DND-41 (cell line): Measurements from ENCODE around the gene XPR1.
A peak's percentile ranks its signal among the peaks of the same experiment; 100 is the strongest.

ENCODE experiments used
- ATAC-seq: fragments of 200-7000 bp; cut with Tn5 transposase; 3 replicates; pipeline ENCODE4 v1.9.1; 2021; ENCODE audit warnings: low read depth; ENCODE audit not compliant: insufficient read depth
- DNase-seq: peaks from one replicate; pipeline ENCODE4 v3.0.0-alpha.2; 2020
- H2AFZ ChIP-seq: 2 replicates; pipeline ENCODE4 v1.6.0; 2012; ENCODE audit warnings: low read depth, low read length
- H3K27ac ChIP-seq: 2 replicates; pipeline ENCODE4 v1.5.1; 2012; ENCODE audit warnings: low read length, inconsistent platforms
- H3K27me3 ChIP-seq: fragments of 200-600 bp; sonication (generic); 2 replicates; pipeline ENCODE4 v1.6.0; 2012; ENCODE audit warnings: low read length, mild to moderate bottlenecking, inconsistent platforms; ENCODE audit not compliant: insufficient read depth, poor library complexity
- H3K36me3 ChIP-seq: 2 replicates; pipeline ENCODE4 v1.5.1; 2012; ENCODE audit warnings: low read length, inconsistent platforms; ENCODE audit not compliant: insufficient read depth
- H3K4me1 ChIP-seq: 2 replicates; pipeline ENCODE4 v1.5.1; 2012; ENCODE audit warnings: mild to moderate bottlenecking, low read length; ENCODE audit not compliant: insufficient read depth
- H3K4me2 ChIP-seq: 2 replicates; pipeline ENCODE4 v1.6.0; 2012; ENCODE audit warnings: mild to moderate bottlenecking, moderate library complexity, low read length, inconsistent platforms; ENCODE audit not compliant: insufficient read depth
- H3K4me3 ChIP-seq, 2 experiments: fragments of 200-600 bp in 1 of 2; shearing (Covaris generic) in 1 of 2; 2 replicates each; pipeline ENCODE4 v1.5.1; 2012 to 2016; ENCODE audit warnings: inconsistent platforms in 2 of 2, low read length in 2 of 2, mild to moderate bottlenecking in 2 of 2, low read depth in 1 of 2, moderate library complexity in 1 of 2
- H3K79me2 ChIP-seq: 2 replicates; pipeline ENCODE4 v1.6.0; 2012; ENCODE audit warnings: low read length, inconsistent platforms; ENCODE audit not compliant: insufficient read depth
- H3K9ac ChIP-seq: 2 replicates; pipeline ENCODE4 v1.6.0; 2012; ENCODE audit warnings: low read depth, mild to moderate bottlenecking, inconsistent platforms, low read length, moderate library complexity
- H3K9me3 ChIP-seq: 2 replicates; pipeline ENCODE4 v1.5.1; 2012; ENCODE audit warnings: low read length, moderate library complexity, mild to moderate bottlenecking, inconsistent platforms; ENCODE audit not compliant: insufficient read depth, severe bottlenecking
- H4K20me1 ChIP-seq: 2 replicates; pipeline ENCODE4 v1.6.0; 2012; ENCODE audit warnings: low read length; ENCODE audit not compliant: insufficient read depth
- CTCF ChIP-seq: IDR thresholded peaks from 2 replicates; pipeline ENCODE4 v1.5.1; 2012; ENCODE audit warnings: borderline replicate concordance, low read length, moderate library complexity, mild to moderate bottlenecking; ENCODE audit not compliant: poor library complexity, severe bottlenecking; ENCODE audit errors: extremely low read depth
- EZH2 ChIP-seq: IDR thresholded peaks from 3 replicates; pipeline ENCODE4 v1.6.1; 2012; ENCODE audit warnings: borderline replicate concordance, low read depth, mild to moderate bottlenecking, moderate library complexity, low read length, inconsistent platforms; ENCODE audit not compliant: severe bottlenecking

The XPR1 gene

GRCh38 chr1:180892675-180893074 lies 260.9 kb downstream of the XPR1 start:
- TF ChIP-seq CTCF = no peak
- TF ChIP-seq EZH2 = no peak
- H3K4me2 ChIP-seq = no peak overlapping the region
- H3K36me3 ChIP-seq = no peaks in the 10 kb centered on the region
- no peak overlapping the region for H3K27ac ChIP-seq
- no peaks in the 10 kb centered on the region for H3K79me2 ChIP-seq
- DNase-seq (no peak), ATAC-seq (no peak)
- no peaks in the 10 kb centered on the region for H3K27me3 ChIP-seq
- no peaks in the 10 kb centered on the region for H3K9me3 ChIP-seq
- no peak overlapping the region for H3K9ac ChIP-seq
- no peak overlapping the region for H3K4me3 ChIP-seq
- H2AFZ ChIP-seq = no peak overlapping the region
- no peaks in the 10 kb centered on the region for H3K4me1 ChIP-seq
- no peaks in the 10 kb centered on the region for H4K20me1 ChIP-seq

GRCh38 chr1:180893614-180894013 lies 261.8 kb downstream of the XPR1 start:
- no peaks in the 10 kb centered on the region for H3K9me3 ChIP-seq
- no peaks in the 10 kb centered on the region for H3K27me3 ChIP-seq
- no peak overlapping the region for H3K4me2 ChIP-seq
- ATAC-seq = peak; percentile 84
- H4K20me1 ChIP-seq = no peaks in the 10 kb centered on the region
- peak; percentile 49 for DNase-seq
- H3K4me1 ChIP-seq = no peaks in the 10 kb centered on the region
- no peak for TF ChIP-seq CTCF
- TF ChIP-seq EZH2 = no peak
- no peaks in the 10 kb centered on the region for H3K79me2 ChIP-seq
- no peak overlapping the region for H3K9ac ChIP-seq
- H3K27ac ChIP-seq = no peak overlapping the region
- H3K4me3 ChIP-seq = no peak overlapping the region
- no peak overlapping the region for H2AFZ ChIP-seq
- no peaks in the 10 kb centered on the region for H3K36me3 ChIP-seq

- no peaks in the 10 kb centered on the region for H3K79me2 ChIP-seq
- no peaks in the 10 kb centered on the region for H3K9me3 ChIP-seq
- no peak for ATAC-seq
- no peaks in the 10 kb centered on the region for H3K27me3 ChIP-seq
- H2AFZ ChIP-seq = no peak overlapping the region
- H3K9ac ChIP-seq = no peak overlapping the region
- H3K4me2 ChIP-seq = no peak overlapping the region
- H3K4me1 ChIP-seq = no peaks in the 10 kb centered on the region
- no peaks in the 10 kb centered on the region for H4K20me1 ChIP-seq
- H3K4me3 ChIP-seq = no peak overlapping the region
- DNase-seq = no peak
- H3K36me3 ChIP-seq = no peaks in the 10 kb centered on the region
- no peak overlapping the region for H3K27ac ChIP-seq
- TF ChIP-seq CTCF (no peak), EZH2 (no peak)
Observed at GRCh38 chr1:180896161-180896560, 264.3 kb downstream of the XPR1 start.
